Dermis lymphatic vessel endothelial cell (primary cell): ENCODE data around the gene TFAP2D. TPM values are rescaled to one million over a fixed set of nuclear protein-coding genes. Genes with fewer than 3 reads are reported as not detected.

ENCODE experiments used
- total RNA-seq: library from RNA; depleted of rRNA; stranded (reverse); fragments of >200 nt; gene quantifications from 2 replicates; pipeline ENCODE4 v1.2.1, GENCODE V29; 2014

The TFAP2D gene
- not detected in 2 replicates for total RNA-seq

GRCh38 chr6:50713226-50713625 is at the start of gene TFAP2D:
Gene TFAP2D (plus strand): TSS chr6:50713526. CDS start chr6:50714056, 530 bp downstream.

GRCh38 chr6:50818673-50819072 is 105.3 kb downstream of the TFAP2D start, which contains the start of gene TFAP2B:
Gene TFAP2B (plus strand): TSS chr6:50818871. CDS start chr6:50818892, 21 bp downstream.

Other genes with a start within 250 kb of the TFAP2D start
- not detected in 2 replicates for gene TFAP2B, start 105.3 kb downstream of the TFAP2D start, total RNA-seq